Kidney capillary endothelial cell (primary cell): ENCODE results near the gene ZNF236.

Experiments
- DNase-seq: peaks from one replicate; pipeline ENCODE4 v3.0.0-alpha.2; 2018; ENCODE audit warnings: low spot score

ZNF236 gene

GRCh38 chr18:76973520-76974266 lies 151.3 kb downstream of the ZNF236 start:
- no peak for DNase-seq

- DNase-seq = no peak
Observed at GRCh38 chr18:76974386-76974785, 152.0 kb downstream of the ZNF236 start.

- DNase-seq = no peak
Observed at GRCh38 chr18:76975577-76976110, 153.3 kb downstream of the ZNF236 start.

- DNase-seq = no peak
Observed at GRCh38 chr18:76977108-76977621, 154.8 kb downstream of the ZNF236 start.

GRCh38 chr18:76977684-76978232 lies 155.4 kb downstream of the ZNF236 start:
- no peak for DNase-seq

GRCh38 chr18:76978616-76979015 lies 156.3 kb downstream of the ZNF236 start:
- DNase-seq = no peak

GRCh38 chr18:76979111-76979751 lies 156.9 kb downstream of the ZNF236 start:
- DNase-seq = no peak

GRCh38 chr18:76979906-76980305 lies 157.5 kb downstream of the ZNF236 start:
- DNase-seq = no peak

GRCh38 chr18:76980663-76981395 lies 158.5 kb downstream of the ZNF236 start:
- no peak for DNase-seq

- no peak for DNase-seq
Observed at GRCh38 chr18:76981396-76981968, 159.1 kb downstream of the ZNF236 start.

GRCh38 chr18:76982038-76982437 lies 159.7 kb downstream of the ZNF236 start:
- DNase-seq = no peak

GRCh38 chr18:76982841-76983583 lies 160.7 kb downstream of the ZNF236 start:
- DNase-seq = peak; percentile 66

- DNase-seq = no peak
Observed at GRCh38 chr18:76983613-76984051, 161.3 kb downstream of the ZNF236 start.

GRCh38 chr18:76984193-76985155 lies 162.1 kb downstream of the ZNF236 start:
- no peak for DNase-seq

- DNase-seq = no peak
Observed at GRCh38 chr18:76985156-76985950, 163.0 kb downstream of the ZNF236 start.

- DNase-seq = no peak
Observed at GRCh38 chr18:76985951-76986236, 163.5 kb downstream of the ZNF236 start.

- DNase-seq = no peak
Observed at GRCh38 chr18:76986406-76986805, 164.0 kb downstream of the ZNF236 start.

GRCh38 chr18:76988031-76988826 lies 165.9 kb downstream of the ZNF236 start:
- no peak for DNase-seq
